H1 (cell line): ENCODE data around the gene TECPR2. TPM values are rescaled to one million over a fixed set of nuclear protein-coding genes. Genes with fewer than 3 reads are reported as not detected.

Source experiments
- HDAC6 ChIP-seq: IDR thresholded peaks from one replicate; pipeline ENCODE4 v1.7.1; 2012; ENCODE audit warnings: low read depth, mild to moderate bottlenecking, inconsistent platforms, low read length, moderate library complexity
- PHF8 ChIP-seq: fragments of 200-600 bp; sonication (generic); conservative IDR thresholded peaks from 2 replicates; pipeline ENCODE4 v1.7.1; 2012; ENCODE audit warnings: low read depth, mild to moderate bottlenecking, inconsistent platforms, low read length, moderate library complexity
- YY1 ChIP-seq: IDR thresholded peaks from 2 replicates; pipeline ENCODE4 v1.6.1; 2011; ENCODE audit warnings: low read depth, mild to moderate bottlenecking, low read length
- polyA plus RNA-seq, 7 experiments: library from polyadenylated mRNA; depleted of rRNA in 3 of 7; stranded (reverse) in 5 of 7; unstranded in 2 of 7; fragments of >200 nt in 5 of 7; fragments of 200-250 nt in 2 of 7; gene quantifications; 1 replicate in 5 of 7; 2 replicates in 1 of 7; 4 replicates in 1 of 7; pipeline versions ENCODE4 v1.2.1 to v1.2.3, GENCODE V29; 2011 to 2013; ENCODE audit warnings: missing spikeins in 2 of 7, mixed read lengths in 2 of 7
- total RNA-seq: library from RNA; stranded (reverse); fragmentation: NEBNext Ultra II Directional; extraction: Animal tissue kit (Norgen Biotek cat#: 25700); gene quantifications from 2 replicates; pipeline ENCODE4 v1.2.1, GENCODE V29; 2021

The TECPR2 gene
- total and polyA plus RNA-seq, 2 of the 8 experiments (the other 6 are each of a cell fraction or from before 2014, with no cell fraction given) = 6.8 to 19.4 TPM

DNA sequence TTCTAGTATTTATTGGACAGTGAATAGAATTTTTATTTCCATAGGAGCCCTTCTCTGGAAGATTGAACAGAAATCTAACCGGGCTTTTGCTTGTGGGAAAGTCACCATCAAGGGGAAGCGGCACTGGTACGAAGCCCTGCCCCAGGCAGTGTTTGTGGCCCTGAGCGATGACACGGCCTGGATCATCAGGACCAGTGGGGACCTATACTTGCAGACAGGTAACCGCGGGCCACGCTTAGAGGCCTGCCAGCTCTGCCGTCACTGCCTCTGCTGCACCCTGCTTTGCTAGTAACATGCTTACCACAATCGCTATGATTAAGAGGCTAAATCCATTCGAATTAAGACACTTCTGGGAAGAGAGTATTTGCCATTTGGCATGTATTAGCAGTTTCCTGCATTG, 77.7 kb downstream of the TECPR2 start (continued):
- no peak for TF ChIP-seq PHF8
- TF ChIP-seq YY1 = no peak
- no peak for TF ChIP-seq HDAC6
- TF ChIP-seq, all 59 proteins: peak for 0
